Stimulated activated naive CD8-positive, alpha-beta T cell treated with anti-CD3 and anti-CD28 coated beads, Interleukin-15, Interleukin-2, amounts not matched to agents 100 ng/mL and 50 ng/mL, for 24 hours (primary cell): ENCODE measurements around the gene BTBD9.
"Not testable (repeated sequence)": the region's sequence is repeated elsewhere in the genome, so short reads cannot be mapped to it uniquely, and the experiment has no call there.

ENCODE experiments used
- H3K27ac Mint-ChIP-seq: one replicate; pipeline ENCODE4 v1.8.0; 2021; ENCODE audit warnings: mild to moderate bottlenecking, mixed read lengths
- H3K27me3 Mint-ChIP-seq: one replicate; pipeline ENCODE4 v1.8.0; 2021; ENCODE audit warnings: mixed read lengths
- H3K36me3 Mint-ChIP-seq: one replicate; pipeline ENCODE4 v1.8.0; 2021; ENCODE audit warnings: low read depth, mixed read lengths
- H3K4me1 Mint-ChIP-seq: one replicate; pipeline ENCODE4 v1.8.0; 2021; ENCODE audit warnings: low read depth, mixed read lengths
- H3K4me3 Mint-ChIP-seq: one replicate; pipeline ENCODE4 v1.8.0; 2021; ENCODE audit warnings: mild to moderate bottlenecking, mixed read lengths
- H3K9me3 Mint-ChIP-seq: one replicate; pipeline ENCODE4 v1.8.0; 2021; ENCODE audit warnings: mixed read lengths

BTBD9 gene

GRCh38 chr6:38634518-38634917, 5.2 kb downstream of the BTBD9 start:
- peaks cover 50% of the 10 kb centered on the region for H3K4me1 Mint-ChIP-seq
- H3K27ac Mint-ChIP-seq, result no peak overlapping the region
- H3K4me3 Mint-ChIP-seq, result no peak overlapping the region
- peaks cover 4% of the 10 kb centered on the region for H3K9me3 Mint-ChIP-seq
- no peaks in the 10 kb centered on the region for H3K27me3 Mint-ChIP-seq
- peaks cover 5% of the 10 kb centered on the region for H3K36me3 Mint-ChIP-seq

- Mint-ChIP-seq H3K27me3 (no peaks in the 10 kb centered on the region), H3K9me3 (peaks cover 4% of the 10 kb centered on the region), H3K4me1 (peaks cover 34% of the 10 kb centered on the region), H3K36me3 (peaks cover 5% of the 10 kb centered on the region), H3K4me3 (no peak overlapping the region), H3K27ac (no peak overlapping the region)
These were observed 7.2 kb downstream of the BTBD9 start for GRCh38 chr6:38632490-38632889.

GRCh38 chr6:38631186-38631783, 8.4 kb downstream of the BTBD9 start:
- Mint-ChIP-seq H3K4me3 (no peak overlapping the region), H3K9me3 (peaks cover 4% of the 10 kb centered on the region), H3K27ac (no peak overlapping the region), H3K27me3 (no peaks in the 10 kb centered on the region), H3K4me1 (peaks cover 22% of the 10 kb centered on the region), H3K36me3 (peaks cover 5% of the 10 kb centered on the region)

- H3K27me3 Mint-ChIP-seq, result no peaks in the 10 kb centered on the region
- no peak overlapping the region for H3K27ac Mint-ChIP-seq
- H3K36me3 Mint-ChIP-seq, result no peaks in the 10 kb centered on the region
- H3K4me3 Mint-ChIP-seq, result no peak overlapping the region
- no peaks in the 10 kb centered on the region for H3K4me1 Mint-ChIP-seq
- no peaks in the 10 kb centered on the region for H3K9me3 Mint-ChIP-seq
These were observed 14.5 kb downstream of the BTBD9 start for GRCh38 chr6:38625217-38625616.

GRCh38 chr6:38619342-38619741, 20.4 kb downstream of the BTBD9 start:
- not testable (repeated sequence) for H3K27ac Mint-ChIP-seq, H3K4me3 Mint-ChIP-seq, H3K36me3 Mint-ChIP-seq, H3K27me3 Mint-ChIP-seq, H3K9me3 Mint-ChIP-seq, H3K4me1 Mint-ChIP-seq

- not testable (repeated sequence) for H3K36me3 Mint-ChIP-seq, H3K27me3 Mint-ChIP-seq, H3K27ac Mint-ChIP-seq, H3K9me3 Mint-ChIP-seq, H3K4me1 Mint-ChIP-seq, H3K4me3 Mint-ChIP-seq
These were observed 21.4 kb downstream of the BTBD9 start for GRCh38 chr6:38618301-38618700.

GRCh38 chr6:38617856-38618255, 21.9 kb downstream of the BTBD9 start:
- H3K4me3 Mint-ChIP-seq, result no peak overlapping the region
- no peaks in the 10 kb centered on the region for H3K9me3 Mint-ChIP-seq
- no peak overlapping the region for H3K27ac Mint-ChIP-seq
- H3K36me3 Mint-ChIP-seq, result no peaks in the 10 kb centered on the region
- H3K4me1 Mint-ChIP-seq, result no peaks in the 10 kb centered on the region
- no peaks in the 10 kb centered on the region for H3K27me3 Mint-ChIP-seq

GRCh38 chr6:38612143-38612965, 27.4 kb downstream of the BTBD9 start:
- Mint-ChIP-seq H3K27me3 (no peaks in the 10 kb centered on the region), H3K9me3 (no peaks in the 10 kb centered on the region), H3K27ac (no peak overlapping the region), H3K4me1 (no peaks in the 10 kb centered on the region), H3K4me3 (no peak overlapping the region), H3K36me3 (no peaks in the 10 kb centered on the region)

GRCh38 chr6:38610050-38610625, 29.6 kb downstream of the BTBD9 start:
- H3K36me3 Mint-ChIP-seq, result no peaks in the 10 kb centered on the region
- no peaks in the 10 kb centered on the region for H3K27me3 Mint-ChIP-seq
- no peaks in the 10 kb centered on the region for H3K9me3 Mint-ChIP-seq
- no peaks in the 10 kb centered on the region for H3K4me1 Mint-ChIP-seq
- H3K4me3 Mint-ChIP-seq, result no peak overlapping the region
- no peak overlapping the region for H3K27ac Mint-ChIP-seq

GRCh38 chr6:38604700-38605099, 35.0 kb downstream of the BTBD9 start:
- H3K36me3 Mint-ChIP-seq, result no peaks in the 10 kb centered on the region
- H3K4me3 Mint-ChIP-seq, result no peak overlapping the region
- no peak overlapping the region for H3K27ac Mint-ChIP-seq
- H3K4me1 Mint-ChIP-seq, result no peaks in the 10 kb centered on the region
- H3K27me3 Mint-ChIP-seq, result no peaks in the 10 kb centered on the region
- no peaks in the 10 kb centered on the region for H3K9me3 Mint-ChIP-seq

- Mint-ChIP-seq H3K27me3 (no peaks in the 10 kb centered on the region), H3K36me3 (no peaks in the 10 kb centered on the region), H3K4me1 (no peaks in the 10 kb centered on the region), H3K9me3 (no peaks in the 10 kb centered on the region), H3K27ac (no peak overlapping the region), H3K4me3 (no peak overlapping the region)
These were observed 35.8 kb downstream of the BTBD9 start for GRCh38 chr6:38603966-38604365.

- Mint-ChIP-seq H3K27ac (no peak overlapping the region), H3K4me1 (no peaks in the 10 kb centered on the region), H3K9me3 (no peaks in the 10 kb centered on the region), H3K4me3 (no peak overlapping the region), H3K27me3 (no peaks in the 10 kb centered on the region), H3K36me3 (no peaks in the 10 kb centered on the region)
These were observed 36.2 kb downstream of the BTBD9 start for GRCh38 chr6:38603496-38603895.

GRCh38 chr6:38599966-38600550, 39.7 kb downstream of the BTBD9 start:
- peaks cover 10% of the 10 kb centered on the region for H3K36me3 Mint-ChIP-seq

GRCh38 chr6:38599261-38599660, 40.5 kb downstream of the BTBD9 start:
- H3K9me3 Mint-ChIP-seq, result no peaks in the 10 kb centered on the region
- H3K4me1 Mint-ChIP-seq, result no peaks in the 10 kb centered on the region
- H3K27ac Mint-ChIP-seq, result no peak overlapping the region
- no peak overlapping the region for H3K4me3 Mint-ChIP-seq
- H3K36me3 Mint-ChIP-seq, result peaks cover 17% of the 10 kb centered on the region
- no peaks in the 10 kb centered on the region for H3K27me3 Mint-ChIP-seq

More at GRCh38 chr6:38599966-38600550, 39.7 kb downstream of the BTBD9 start:
- Mint-ChIP-seq H3K27ac (no peak overlapping the region), H3K4me1 (no peaks in the 10 kb centered on the region), H3K27me3 (no peaks in the 10 kb centered on the region), H3K4me3 (no peak overlapping the region), H3K9me3 (no peaks in the 10 kb centered on the region)

- H3K36me3 Mint-ChIP-seq, result peaks cover 34% of the 10 kb centered on the region
These were observed 45.6 kb downstream of the BTBD9 start for GRCh38 chr6:38593998-38594665.

More at GRCh38 chr6:38593998-38594665, 45.6 kb downstream of the BTBD9 start:
- H3K4me1 Mint-ChIP-seq, result peaks cover 10% of the 10 kb centered on the region
- H3K27ac Mint-ChIP-seq, result no peak overlapping the region
- no peak overlapping the region for H3K4me3 Mint-ChIP-seq
- no peaks in the 10 kb centered on the region for H3K9me3 Mint-ChIP-seq
- H3K27me3 Mint-ChIP-seq, result no peaks in the 10 kb centered on the region
